ENCODE results near the gene NPAS2.

The NPAS2 gene

DNA sequence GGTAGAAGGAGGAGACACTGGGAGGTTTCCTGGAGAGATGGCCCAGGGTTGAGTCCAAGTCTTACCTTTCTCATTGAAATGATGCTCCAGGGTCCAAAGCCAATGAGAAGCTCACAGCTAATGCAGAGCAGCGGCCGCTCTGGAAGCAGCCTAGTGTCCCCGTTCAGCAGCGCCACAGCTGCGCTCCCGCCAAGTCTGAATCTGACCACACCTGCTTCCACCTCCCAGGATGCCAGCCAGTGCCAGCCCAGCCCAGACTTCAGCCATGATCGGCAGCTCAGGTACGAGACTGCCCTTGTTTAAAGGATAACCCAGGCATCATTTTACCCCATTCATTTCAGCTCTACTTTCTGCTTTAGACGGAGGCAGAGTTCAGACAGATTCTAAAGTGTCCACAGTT lies 170.2 kb downstream of the NPAS2 start:
- Histone ChIP-seq H3K27ac (ENCODE audit: low read depth, low read length, severe bottlenecking) (no peak overlapping the region), H3K4me1 (ENCODE audit: control insufficient read depth, insufficient read depth, low read length, poor library complexity, severe bottlenecking) (no peaks in the 10 kb centered on the region), H3K9me3 (ENCODE audit: control insufficient read depth, low read length) (no peaks in the 10 kb centered on the region), H3K4me3 (ENCODE audit: extremely low read depth, insufficient read depth, low read length, poor library complexity, severe bottlenecking) (no peak overlapping the region), H3K36me3 (ENCODE audit: control insufficient read depth, insufficient read depth, low read length) (no peaks in the 10 kb centered on the region)
- 95 to 100% methylated on average over 2 to 9 of the region's 9 CpGs for WGBS, 2 experiments (ENCODE audit: insufficient coverage in 2 of 2)

DNA sequence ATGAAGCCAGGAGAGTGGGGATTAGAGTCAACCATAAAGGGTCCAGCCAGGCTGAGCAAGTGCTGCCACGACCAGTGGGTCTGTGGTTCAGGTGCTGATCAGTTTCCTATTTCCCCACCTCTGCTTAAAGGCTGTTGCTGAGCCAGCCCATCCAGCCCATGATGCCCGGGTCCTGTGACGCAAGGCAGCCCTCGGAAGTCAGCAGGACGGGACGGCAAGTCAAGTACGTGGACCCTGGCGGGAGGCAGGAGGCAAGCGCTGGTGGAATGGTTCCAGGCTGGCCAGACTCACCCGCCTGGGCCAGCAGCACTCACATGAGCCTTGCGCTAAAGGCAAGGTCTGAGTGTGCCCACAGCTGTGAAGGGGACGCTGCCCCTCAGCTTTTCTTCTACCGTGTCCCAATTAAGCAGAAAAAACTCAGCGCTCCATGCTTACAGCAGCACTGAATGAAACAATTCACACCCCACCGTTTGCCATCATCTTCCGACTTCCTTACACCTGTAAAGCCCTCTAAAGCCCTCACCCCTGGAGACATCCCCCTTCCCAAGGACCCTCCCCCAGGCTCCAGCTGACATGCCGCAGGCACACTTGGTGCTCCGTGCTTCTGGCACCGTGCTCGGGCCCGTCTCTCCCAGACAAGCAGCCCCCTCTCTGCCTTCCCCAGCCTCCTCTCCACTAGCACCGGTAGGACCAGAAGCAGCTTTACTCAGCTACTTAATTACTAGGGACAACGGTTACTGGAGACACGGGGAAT lies 170.9 kb downstream of the NPAS2 start:
- 86 to 87% methylated on average over 17 to 19 of the region's 24 CpGs for WGBS, 2 experiments (ENCODE audit: insufficient coverage in 2 of 2)
- no peaks in the 10 kb centered on the region for H3K36me3 ChIP-seq (ENCODE audit: control insufficient read depth, insufficient read depth, low read length)

DNA sequence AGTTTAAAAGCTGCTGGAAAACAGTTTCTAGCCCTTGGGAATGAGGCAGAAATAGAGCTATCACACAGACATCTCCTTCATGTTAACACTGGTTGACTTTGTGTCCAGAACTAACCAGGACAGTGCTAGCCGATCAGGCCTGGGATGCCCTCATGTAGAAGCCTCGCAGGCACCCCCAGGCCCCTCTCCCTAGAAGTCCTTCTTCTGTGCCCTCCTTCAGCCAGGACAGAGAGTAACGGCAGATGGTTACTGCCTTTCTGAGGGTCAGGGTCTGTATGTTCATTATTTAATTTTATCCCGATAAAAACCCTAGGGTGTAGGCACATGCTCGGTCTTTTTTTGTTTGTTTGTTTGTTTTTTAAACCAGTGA lies 171.4 kb downstream of the NPAS2 start:
- 76 to 92% methylated on average over 2 to 4 of the region's 5 CpGs for WGBS, 2 experiments (ENCODE audit: insufficient coverage in 2 of 2)
- H3K27ac ChIP-seq (ENCODE audit: low read depth, low read length, severe bottlenecking) = no peak overlapping the region
- H3K36me3 ChIP-seq (ENCODE audit: control insufficient read depth, insufficient read depth, low read length) = no peaks in the 10 kb centered on the region
- no peak overlapping the region for H3K4me3 ChIP-seq (ENCODE audit: extremely low read depth, insufficient read depth, low read length, poor library complexity, severe bottlenecking)
- no peaks in the 10 kb centered on the region for H3K9me3 ChIP-seq (ENCODE audit: control insufficient read depth, low read length)
- peaks cover 3% of the 10 kb centered on the region for H3K4me1 ChIP-seq (ENCODE audit: control insufficient read depth, insufficient read depth, low read length, poor library complexity, severe bottlenecking)

More for the DNA sequence above, 170.9 kb downstream of the NPAS2 start:
- H3K4me1 ChIP-seq (ENCODE audit: control insufficient read depth, insufficient read depth, low read length, poor library complexity, severe bottlenecking) = no peaks in the 10 kb centered on the region
- H3K9me3 ChIP-seq (ENCODE audit: control insufficient read depth, low read length) = no peaks in the 10 kb centered on the region
- no peak overlapping the region for H3K27ac ChIP-seq (ENCODE audit: low read depth, low read length, severe bottlenecking)
- H3K4me3 ChIP-seq (ENCODE audit: extremely low read depth, insufficient read depth, low read length, poor library complexity, severe bottlenecking) = no peak overlapping the region

DNA sequence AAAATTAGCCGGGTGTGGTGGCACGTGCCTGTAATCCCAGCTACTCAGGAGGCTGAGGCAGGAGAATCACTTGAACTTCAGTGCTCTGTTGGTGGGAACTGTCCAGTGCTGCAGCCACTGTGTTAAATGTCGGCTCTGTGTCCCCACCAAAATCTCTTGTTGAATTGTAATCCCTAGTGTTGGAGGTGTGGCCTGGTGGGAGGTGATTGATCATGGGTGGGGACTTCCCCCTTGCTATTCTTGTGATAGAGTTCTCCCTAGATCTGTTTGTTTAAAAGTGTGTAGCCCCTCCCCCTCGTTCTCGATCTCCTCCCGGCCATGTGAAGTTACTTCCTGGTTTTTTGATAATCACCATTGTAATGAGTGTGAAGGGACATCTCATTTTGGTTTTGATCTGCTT lies 172.3 kb downstream of the NPAS2 start:
- Histone ChIP-seq H3K36me3 (ENCODE audit: control insufficient read depth, insufficient read depth, low read length) (no peaks in the 10 kb centered on the region), H3K4me1 (ENCODE audit: control insufficient read depth, insufficient read depth, low read length, poor library complexity, severe bottlenecking) (peaks cover 3% of the 10 kb centered on the region), H3K27ac (ENCODE audit: low read depth, low read length, severe bottlenecking) (no peak overlapping the region), H3K4me3 (ENCODE audit: extremely low read depth, insufficient read depth, low read length, poor library complexity, severe bottlenecking) (no peak overlapping the region), H3K9me3 (ENCODE audit: control insufficient read depth, low read length) (no peaks in the 10 kb centered on the region)
- WGBS, 2 experiments (ENCODE audit: insufficient coverage in 2 of 2) = 85 to 86% methylated on average over 3 to 6 of the region's 6 CpGs

DNA sequence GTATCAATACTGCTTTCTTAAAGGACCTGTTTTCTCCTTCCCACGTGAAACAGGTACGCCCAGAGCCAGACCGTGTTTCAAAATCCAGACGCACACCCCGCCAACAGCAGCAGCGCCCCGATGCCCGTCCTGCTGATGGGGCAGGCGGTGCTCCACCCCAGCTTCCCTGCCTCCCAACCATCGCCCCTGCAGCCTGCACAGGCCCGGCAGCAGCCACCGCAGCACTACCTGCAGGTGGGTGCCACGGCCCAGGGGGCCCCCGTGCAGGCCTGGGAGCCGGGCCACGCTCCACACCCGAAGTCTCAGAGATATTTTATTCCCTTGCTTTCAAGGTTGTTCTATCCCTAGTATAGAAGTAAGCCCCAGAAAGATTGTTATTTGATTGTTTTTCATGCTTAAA lies 173.4 kb downstream of the NPAS2 start:
- no peaks in the 10 kb centered on the region for H3K36me3 ChIP-seq (ENCODE audit: control insufficient read depth, insufficient read depth, low read length)
- no peak overlapping the region for H3K4me3 ChIP-seq (ENCODE audit: extremely low read depth, insufficient read depth, low read length, poor library complexity, severe bottlenecking)
- 97% methylated on average over 8 to 10 of the region's 17 CpGs for WGBS, 2 experiments (ENCODE audit: insufficient coverage in 2 of 2)
- H3K27ac ChIP-seq (ENCODE audit: low read depth, low read length, severe bottlenecking) = no peak overlapping the region
- H3K4me1 ChIP-seq (ENCODE audit: control insufficient read depth, insufficient read depth, low read length, poor library complexity, severe bottlenecking) = peaks cover 3% of the 10 kb centered on the region
- no peaks in the 10 kb centered on the region for H3K9me3 ChIP-seq (ENCODE audit: control insufficient read depth, low read length)

DNA sequence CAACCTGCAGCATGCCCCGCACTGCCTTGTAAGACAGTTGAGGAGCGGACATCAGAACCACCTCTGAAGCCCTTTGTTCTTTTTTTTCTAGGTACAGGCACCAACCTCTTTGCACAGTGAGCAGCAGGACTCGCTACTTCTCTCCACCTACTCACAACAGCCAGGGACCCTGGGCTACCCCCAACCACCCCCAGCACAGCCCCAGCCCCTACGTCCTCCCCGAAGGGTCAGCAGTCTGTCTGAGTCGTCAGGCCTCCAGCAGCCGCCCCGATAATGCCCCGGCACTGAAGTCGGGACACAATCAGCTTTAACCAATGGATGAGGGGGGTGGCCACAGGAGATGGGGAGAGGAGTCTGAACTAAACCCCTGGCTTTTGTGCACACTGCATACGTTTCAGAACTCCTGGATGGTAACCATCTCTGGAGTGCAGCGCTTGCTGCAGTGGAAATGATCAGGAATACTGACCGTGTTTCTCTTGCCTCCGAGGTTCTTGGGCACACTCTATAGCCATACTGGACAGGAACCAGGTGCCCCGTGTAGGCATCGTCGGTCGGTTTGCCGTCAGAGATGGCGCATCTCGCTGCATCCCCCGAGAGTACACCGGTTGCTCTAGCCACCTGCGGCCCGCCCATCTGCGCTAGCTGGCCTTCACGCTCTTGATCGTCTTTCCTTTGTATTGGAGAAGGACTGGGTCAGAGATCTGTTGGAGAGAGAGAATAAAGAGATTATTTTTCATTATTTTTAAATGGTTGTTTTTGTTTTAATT lies 175.6 kb downstream of the NPAS2 start:
- H3K4me1 ChIP-seq (ENCODE audit: control insufficient read depth, insufficient read depth, low read length, poor library complexity, severe bottlenecking) = peaks cover 3% of the 10 kb centered on the region
- H3K27ac ChIP-seq (ENCODE audit: low read depth, low read length, severe bottlenecking) = no peak overlapping the region
- H3K36me3 ChIP-seq (ENCODE audit: control insufficient read depth, insufficient read depth, low read length) = no peaks in the 10 kb centered on the region
- H3K9me3 ChIP-seq (ENCODE audit: control insufficient read depth, low read length) = no peaks in the 10 kb centered on the region
- WGBS, 2 experiments (ENCODE audit: insufficient coverage in 2 of 2) = 89 to 92% methylated on average over 18 to 22 of the region's 28 CpGs
- H3K4me3 ChIP-seq (ENCODE audit: extremely low read depth, insufficient read depth, low read length, poor library complexity, severe bottlenecking) = no peak overlapping the region

DNA sequence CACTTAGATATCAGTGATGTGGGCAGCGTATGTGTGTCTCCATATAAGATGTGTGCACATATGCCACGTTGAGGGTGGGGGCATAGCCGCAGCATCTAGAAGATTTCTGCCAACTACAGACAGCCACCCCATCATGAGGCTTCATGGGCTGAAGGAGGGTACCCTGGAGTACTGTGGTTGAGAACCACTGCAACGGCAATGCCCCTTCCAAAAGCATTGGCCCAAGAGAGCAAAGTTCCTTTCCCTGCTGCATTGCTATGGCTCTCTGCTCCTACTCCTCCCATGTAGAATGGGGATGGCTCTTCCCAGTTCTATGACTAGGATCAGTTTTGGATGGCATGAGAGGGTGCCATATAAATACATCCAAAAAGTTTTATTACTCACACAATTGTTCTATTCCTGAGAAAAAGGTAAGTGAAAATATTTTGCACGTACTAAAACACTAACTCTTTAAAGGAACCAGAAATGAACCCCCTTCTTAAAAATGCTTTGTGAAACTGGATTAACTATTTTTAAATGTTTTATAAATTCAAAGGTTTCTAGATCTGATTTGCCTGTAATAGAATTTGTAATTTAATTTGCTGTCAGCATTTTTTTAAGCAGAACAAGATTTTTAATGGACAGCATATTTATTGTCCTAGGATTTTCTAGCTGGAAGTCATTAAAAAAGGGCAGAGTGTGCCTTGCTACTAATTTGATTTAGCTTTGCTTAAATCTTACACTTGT lies 177.7 kb downstream of the NPAS2 start:
- H3K4me1 ChIP-seq (ENCODE audit: control insufficient read depth, insufficient read depth, low read length, poor library complexity, severe bottlenecking) = peaks cover 6% of the 10 kb centered on the region
- H3K27ac ChIP-seq (ENCODE audit: low read depth, low read length, severe bottlenecking) = no peak overlapping the region
- WGBS, 2 experiments (ENCODE audit: insufficient coverage in 2 of 2) = 90 to 100% methylated on average over 2 of the region's 5 CpGs
- H3K9me3 ChIP-seq (ENCODE audit: control insufficient read depth, low read length) = peaks cover 8% of the 10 kb centered on the region
- H3K4me3 ChIP-seq (ENCODE audit: extremely low read depth, insufficient read depth, low read length, poor library complexity, severe bottlenecking) = no peak overlapping the region
- peaks cover 2% of the 10 kb centered on the region for H3K36me3 ChIP-seq (ENCODE audit: control insufficient read depth, insufficient read depth, low read length)

DNA sequence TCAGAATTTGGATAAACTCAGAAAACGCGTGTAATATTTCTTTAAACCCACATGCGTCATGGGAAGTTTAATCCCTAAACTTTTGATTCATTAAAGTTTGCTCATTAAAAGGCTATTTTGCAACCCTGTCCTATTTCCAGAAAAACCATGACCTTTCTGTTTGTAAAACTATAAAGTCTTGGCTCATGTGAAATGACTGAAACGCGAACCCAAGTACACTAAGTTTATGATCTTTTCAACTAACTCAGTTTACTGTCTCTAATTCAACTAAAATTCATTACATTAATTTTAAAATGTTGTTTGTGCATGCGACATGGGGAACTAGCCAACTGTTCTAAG lies 178.3 kb downstream of the NPAS2 start:
- Histone ChIP-seq H3K36me3 (ENCODE audit: control insufficient read depth, insufficient read depth, low read length) (peaks cover 7% of the 10 kb centered on the region), H3K27ac (ENCODE audit: low read depth, low read length, severe bottlenecking) (no peak overlapping the region), H3K4me3 (ENCODE audit: extremely low read depth, insufficient read depth, low read length, poor library complexity, severe bottlenecking) (no peak overlapping the region), H3K4me1 (ENCODE audit: control insufficient read depth, insufficient read depth, low read length, poor library complexity, severe bottlenecking) (peaks cover 6% of the 10 kb centered on the region), H3K9me3 (ENCODE audit: control insufficient read depth, low read length) (peaks cover 8% of the 10 kb centered on the region)
- WGBS, 2 experiments (ENCODE audit: insufficient coverage in 2 of 2) = 100% methylated on average over 2 to 3 of the region's 6 CpGs

DNA sequence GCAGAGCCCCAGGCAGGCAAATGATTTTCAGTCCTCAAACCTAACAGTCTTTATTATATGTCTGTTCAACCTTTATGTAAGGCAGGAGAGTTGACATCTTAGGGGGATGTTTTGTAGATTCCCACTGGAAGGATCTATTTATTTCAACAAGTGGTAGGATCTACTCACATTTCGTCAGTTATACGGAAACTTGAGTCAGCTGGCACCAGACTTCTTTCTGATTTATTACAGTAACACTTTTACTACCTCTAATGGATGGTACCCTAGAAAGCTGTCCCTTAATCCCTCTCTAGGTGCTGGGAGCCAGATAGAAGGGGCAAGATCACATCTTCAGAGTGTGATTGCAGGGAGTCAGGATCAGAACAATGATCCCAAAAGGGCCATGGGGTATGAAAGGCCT lies 180.1 kb downstream of the NPAS2 start:
- H3K4me1 ChIP-seq (ENCODE audit: control insufficient read depth, insufficient read depth, low read length, poor library complexity, severe bottlenecking) = peaks cover 6% of the 10 kb centered on the region
- 90% methylated on average over 2 of the region's 2 CpGs; no CpG with 5 or more reads in 1 of the 2 experiments for WGBS, 2 experiments (ENCODE audit: insufficient coverage in 2 of 2)

DNA sequence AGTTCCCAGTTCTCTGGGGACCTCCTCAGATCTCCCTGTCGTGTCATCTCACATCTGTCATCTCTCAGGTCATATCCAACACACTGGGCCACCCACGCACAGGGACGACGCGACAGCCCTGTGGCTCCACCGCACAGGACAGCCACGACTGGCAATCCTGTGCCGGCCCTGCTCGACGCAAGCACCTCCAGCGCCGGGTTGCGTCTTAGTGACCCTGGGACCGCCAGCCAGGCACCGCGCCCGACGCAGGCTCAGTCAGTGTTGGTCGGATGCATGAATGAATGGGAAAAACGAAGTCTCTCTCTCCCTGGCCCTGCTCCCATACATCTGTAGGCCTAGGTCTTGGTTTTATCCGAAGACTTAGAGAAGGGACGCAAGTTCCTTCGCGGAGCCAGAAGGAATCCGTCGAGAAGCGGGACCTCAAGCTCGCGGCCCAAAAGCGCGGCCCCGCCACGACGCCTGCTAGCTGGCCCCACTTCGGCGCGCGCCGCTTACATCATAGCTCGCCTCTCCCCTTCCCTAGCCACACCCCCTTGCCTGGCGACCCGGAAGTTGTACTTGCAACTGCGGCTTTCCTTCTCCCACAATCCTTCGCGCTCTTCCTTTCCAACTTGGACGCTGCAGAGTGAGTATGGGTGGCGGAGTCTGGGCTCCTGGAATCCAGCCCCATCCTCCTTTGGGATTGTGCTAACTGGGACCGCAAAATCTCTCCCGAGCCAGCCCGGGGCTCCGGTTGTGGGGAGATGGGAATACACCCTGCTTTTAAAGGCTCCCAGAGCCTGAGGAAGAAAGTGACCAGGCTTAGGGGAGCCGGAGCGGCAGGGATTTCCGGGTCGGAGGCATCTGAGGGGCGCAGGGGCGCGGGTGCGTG lies 182.0 kb downstream of the NPAS2 start, which contains the start of gene RPL31:
Gene RPL31 (plus strand): TSS at position 599 of the 871 bp plus-strand sequence. CDS start 413 bp downstream, outside the sequence.
- peaks cover 44% of the 10 kb centered on the region for H3K36me3 ChIP-seq (ENCODE audit: control insufficient read depth, insufficient read depth, low read length)
- WGBS, 2 experiments (ENCODE audit: insufficient coverage in 2 of 2) = 13 to 24% methylated on average over 28 to 38 of the region's 59 CpGs
- peaks cover 8% of the 10 kb centered on the region for H3K9me3 ChIP-seq (ENCODE audit: control insufficient read depth, low read length)
- peak within 1 kb of the TSS; percentile 94 for H3K27ac ChIP-seq (ENCODE audit: low read depth, low read length, severe bottlenecking)
- peak within 1 kb of the TSS; percentile 93 for H3K4me3 ChIP-seq (ENCODE audit: extremely low read depth, insufficient read depth, low read length, poor library complexity, severe bottlenecking)
- H3K4me1 ChIP-seq (ENCODE audit: control insufficient read depth, insufficient read depth, low read length, poor library complexity, severe bottlenecking) = peaks cover 3% of the 10 kb centered on the region

More for the DNA sequence above, 180.1 kb downstream of the NPAS2 start:
- Histone ChIP-seq H3K36me3 (ENCODE audit: control insufficient read depth, insufficient read depth, low read length) (peaks cover 25% of the 10 kb centered on the region), H3K9me3 (ENCODE audit: control insufficient read depth, low read length) (peaks cover 8% of the 10 kb centered on the region), H3K4me3 (ENCODE audit: extremely low read depth, insufficient read depth, low read length, poor library complexity, severe bottlenecking) (no peak overlapping the region), H3K27ac (ENCODE audit: low read depth, low read length, severe bottlenecking) (no peak overlapping the region)
